Measurements from ENCODE around the gene FRK. TPM values are rescaled to one million over a fixed set of nuclear protein-coding genes. Genes with fewer than 3 reads are reported as not detected.

The FRK gene
- polyA plus RNA-seq, 2 of the 4 experiments (the other 2 are of a cell fraction), result 2.2 to 8.9 TPM

DNA sequence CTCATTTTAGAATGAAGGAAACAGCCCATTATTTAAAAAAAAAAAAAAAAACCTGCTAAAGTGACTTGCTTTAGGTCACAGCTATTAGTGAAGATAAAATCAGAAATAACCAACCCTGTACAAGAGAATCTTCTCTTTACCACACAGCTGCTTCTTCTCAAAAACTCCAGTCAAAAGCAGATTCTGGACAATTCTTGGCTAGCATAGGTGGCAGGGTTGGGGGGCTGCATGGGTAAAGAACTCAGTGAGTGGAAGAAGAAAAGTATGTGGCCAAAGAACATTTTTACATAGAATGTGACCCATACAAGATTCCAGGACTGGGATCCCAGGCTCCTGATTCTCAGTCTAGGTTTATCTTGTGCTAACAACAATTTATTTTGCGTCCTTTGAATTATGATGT lies 9.4 kb upstream of the FRK start:
- no peak overlapping the region for H3K4me2 ChIP-seq
- no peak for FAIRE-seq
- POLR2A ChIA-PET, result interaction anchor here (1.1 kb wide), 1 partner anchor 30 kb away, joined by 3 read pairs; the partner anchor contains the start of gene NT5DC1

GRCh38 chr6:116066789-116067188 lies 6.1 kb upstream of the FRK start:
- ATAC-seq (no peak), DNase-seq (ENCODE audit: low read depth in 1 of 2, low spot score in 1 of 2) (no peak), FAIRE-seq (no peak)
- no peak overlapping the region for H3K27ac ChIP-seq
- 84% methylated on average over 2 of the region's 2 CpGs for WGBS (ENCODE audit: missing lambda C conversion rate)
- CTCF ChIA-PET, result interaction anchor here (1.0 kb wide), 1 partner anchor 11 kb away, joined by 3 read pairs; no protein-coding TSS in a partner anchor
- H3K4me1 ChIP-seq, result peaks cover 15% of the 10 kb centered on the region
- POLR2A ChIA-PET, result no interaction called here
- no peak overlapping the region for H3K4me3 ChIP-seq
- TF ChIP-seq HOXA7 (CRISPR knock-in tag; IDR thresholded peaks at IDR 0.05) (no peak), JUN (IDR thresholded peaks at IDR 0.05) (no peak), EHMT2 (IDR thresholded peaks at IDR 0.05; ENCODE audit: low read depth) (no peak), GATA3 (IDR thresholded peaks at IDR 0.05; ENCODE audit: borderline replicate concordance) (no peak), USF2 (IDR thresholded peaks at IDR 0.05) (no peak), CHD2 (IDR thresholded peaks at IDR 0.05; ENCODE audit: low read length, partially characterized antibody) (no peak), CEBPB (IDR thresholded peaks at IDR 0.05) (no peak), RNF2 (IDR thresholded peaks at IDR 0.05; ENCODE audit: borderline replicate concordance, low read depth) (no peak), EHF (CRISPR knock-in tag; IDR thresholded peaks at IDR 0.05) (no peak), JUNB (IDR thresholded peaks at IDR 0.05) (no peak), HES2 (IDR thresholded peaks at IDR 0.05) (no peak), BHLHE40 (IDR thresholded peaks at IDR 0.05; ENCODE audit: low read depth, low read length) (no peak), ZC3H11A (IDR thresholded peaks at IDR 0.05) (no peak), RFX5 (IDR thresholded peaks at IDR 0.05) (no peak), NFE2L2 (conservative IDR thresholded peaks at IDR 0.05; ENCODE audit: low read length) (no peak)
- TF ChIP-seq, protein P1, sequence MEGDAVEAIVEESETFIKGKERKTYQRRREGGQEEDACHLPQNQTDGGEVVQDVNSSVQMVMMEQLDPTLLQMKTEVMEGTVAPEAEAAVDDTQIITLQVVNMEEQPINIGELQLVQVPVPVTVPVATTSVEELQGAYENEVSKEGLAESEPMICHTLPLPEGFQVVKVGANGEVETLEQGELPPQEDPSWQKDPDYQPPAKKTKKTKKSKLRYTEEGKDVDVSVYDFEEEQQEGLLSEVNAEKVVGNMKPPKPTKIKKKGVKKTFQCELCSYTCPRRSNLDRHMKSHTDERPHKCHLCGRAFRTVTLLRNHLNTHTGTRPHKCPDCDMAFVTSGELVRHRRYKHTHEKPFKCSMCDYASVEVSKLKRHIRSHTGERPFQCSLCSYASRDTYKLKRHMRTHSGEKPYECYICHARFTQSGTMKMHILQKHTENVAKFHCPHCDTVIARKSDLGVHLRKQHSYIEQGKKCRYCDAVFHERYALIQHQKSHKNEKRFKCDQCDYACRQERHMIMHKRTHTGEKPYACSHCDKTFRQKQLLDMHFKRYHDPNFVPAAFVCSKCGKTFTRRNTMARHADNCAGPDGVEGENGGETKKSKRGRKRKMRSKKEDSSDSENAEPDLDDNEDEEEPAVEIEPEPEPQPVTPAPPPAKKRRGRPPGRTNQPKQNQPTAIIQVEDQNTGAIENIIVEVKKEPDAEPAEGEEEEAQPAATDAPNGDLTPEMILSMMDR (IDR thresholded peaks at IDR 0.05), result no peak
- no peak overlapping the region for H3K4me2 ChIP-seq
- H3K9me3 ChIP-seq, result no peaks in the 10 kb centered on the region

More for the DNA sequence above, 9.4 kb upstream of the FRK start:
- Histone ChIP-seq H3K27ac (no peak overlapping the region), H3K9me3 (no peaks in the 10 kb centered on the region), H3K4me3 (no peak overlapping the region), H3K4me1 (peaks cover 45% of the 10 kb centered on the region)
- CTCF ChIA-PET, result interaction anchor here (1.2 to 1.8 kb wide), 2 partner anchors 9 to 62 kb away, joined by 3 to 9 read pairs; partner anchors contain the start of gene FRK
- ATAC-seq, result no peak
- 92% methylated on average over 1 of the region's 1 CpG for WGBS (ENCODE audit: missing lambda C conversion rate)
- no peak for DNase-seq (ENCODE audit: low read depth in 1 of 2, low spot score in 1 of 2)
- TF ChIP-seq NR3C1 (IDR thresholded peaks at IDR 0.05), result no peak
- no peak for TF ChIP-seq JUNB (IDR thresholded peaks at IDR 0.05)
- no peak for TF ChIP-seq MAZ (IDR thresholded peaks at IDR 0.05; ENCODE audit: borderline replicate concordance, low read depth, low read length)
- TF ChIP-seq PBX3 (IDR thresholded peaks at IDR 0.05), result no peak

DNA sequence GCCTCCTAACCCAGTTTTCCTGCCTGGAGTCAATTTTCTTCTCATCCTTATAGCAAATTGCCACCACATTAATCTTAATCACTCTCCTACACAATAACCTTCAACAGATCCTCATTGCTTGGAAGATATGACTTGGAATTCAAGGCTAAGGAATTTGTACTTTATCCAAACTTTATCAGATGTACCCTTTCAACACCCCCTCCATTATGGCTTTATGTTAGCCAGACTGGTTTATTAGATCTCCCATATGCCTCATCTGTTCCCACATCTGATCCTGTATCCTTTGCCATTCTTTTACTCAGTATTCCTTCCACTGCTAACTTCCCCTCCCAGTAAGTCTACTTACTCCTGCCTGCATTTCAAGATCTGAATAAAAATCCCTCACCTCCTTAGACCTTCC lies 4.0 kb upstream of the FRK start:
- H3K27ac ChIP-seq, result no peak overlapping the region
- no peak for TF ChIP-seq HEYL (CRISPR knock-in tag; IDR thresholded peaks at IDR 0.05)
- TF ChIP-seq FOXS1 (CRISPR knock-in tag; IDR thresholded peaks at IDR 0.05), result no peak
- ChIA-PET POLR2A (no interaction called here), CTCF (interaction anchor here (0.6 to 0.9 kb wide), 2 partner anchors 17 to 53 kb away, joined by 3 read pairs; no protein-coding TSS in a partner anchor)
- FAIRE-seq (no peak), ATAC-seq (no peak), DNase-seq (ENCODE audit: low read depth in 1 of 2, low spot score in 1 of 2) (no peak)
- no peak overlapping the region for H3K4me2 ChIP-seq
- H3K4me3 ChIP-seq, result no peak overlapping the region
- no peaks in the 10 kb centered on the region for H3K9me3 ChIP-seq
- peaks cover 9% of the 10 kb centered on the region for H3K4me1 ChIP-seq
